ENCODE data around the gene APIP.

DNA sequence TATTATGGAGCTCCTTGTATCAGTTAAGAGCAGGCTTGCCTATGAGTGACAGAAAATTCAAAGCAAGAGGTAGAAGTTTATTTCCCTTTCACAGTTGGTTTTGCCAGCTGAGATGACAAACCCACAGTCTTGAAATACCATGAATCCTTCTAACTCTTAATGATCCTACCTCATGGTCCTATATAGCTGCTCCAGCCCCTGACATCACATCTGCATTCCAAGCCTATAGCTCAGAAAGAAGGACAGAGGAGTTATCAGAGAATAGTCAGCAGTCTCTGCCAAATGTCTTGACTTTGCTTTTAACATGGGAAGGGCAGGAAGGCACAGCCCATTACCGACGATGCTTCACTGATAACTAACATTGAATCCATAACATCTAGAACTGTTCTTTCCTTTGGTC is 76.2 kb downstream of the APIP start:
- TF ChIP-seq, protein P1, sequence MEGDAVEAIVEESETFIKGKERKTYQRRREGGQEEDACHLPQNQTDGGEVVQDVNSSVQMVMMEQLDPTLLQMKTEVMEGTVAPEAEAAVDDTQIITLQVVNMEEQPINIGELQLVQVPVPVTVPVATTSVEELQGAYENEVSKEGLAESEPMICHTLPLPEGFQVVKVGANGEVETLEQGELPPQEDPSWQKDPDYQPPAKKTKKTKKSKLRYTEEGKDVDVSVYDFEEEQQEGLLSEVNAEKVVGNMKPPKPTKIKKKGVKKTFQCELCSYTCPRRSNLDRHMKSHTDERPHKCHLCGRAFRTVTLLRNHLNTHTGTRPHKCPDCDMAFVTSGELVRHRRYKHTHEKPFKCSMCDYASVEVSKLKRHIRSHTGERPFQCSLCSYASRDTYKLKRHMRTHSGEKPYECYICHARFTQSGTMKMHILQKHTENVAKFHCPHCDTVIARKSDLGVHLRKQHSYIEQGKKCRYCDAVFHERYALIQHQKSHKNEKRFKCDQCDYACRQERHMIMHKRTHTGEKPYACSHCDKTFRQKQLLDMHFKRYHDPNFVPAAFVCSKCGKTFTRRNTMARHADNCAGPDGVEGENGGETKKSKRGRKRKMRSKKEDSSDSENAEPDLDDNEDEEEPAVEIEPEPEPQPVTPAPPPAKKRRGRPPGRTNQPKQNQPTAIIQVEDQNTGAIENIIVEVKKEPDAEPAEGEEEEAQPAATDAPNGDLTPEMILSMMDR (IDR thresholded peaks at IDR 0.05), result no peak
- no peak for TF ChIP-seq SIN3A (IDR thresholded peaks at IDR 0.05; ENCODE audit: borderline replicate concordance, insufficient read depth, low read depth, low read length)
- TF ChIP-seq, protein P2, sequence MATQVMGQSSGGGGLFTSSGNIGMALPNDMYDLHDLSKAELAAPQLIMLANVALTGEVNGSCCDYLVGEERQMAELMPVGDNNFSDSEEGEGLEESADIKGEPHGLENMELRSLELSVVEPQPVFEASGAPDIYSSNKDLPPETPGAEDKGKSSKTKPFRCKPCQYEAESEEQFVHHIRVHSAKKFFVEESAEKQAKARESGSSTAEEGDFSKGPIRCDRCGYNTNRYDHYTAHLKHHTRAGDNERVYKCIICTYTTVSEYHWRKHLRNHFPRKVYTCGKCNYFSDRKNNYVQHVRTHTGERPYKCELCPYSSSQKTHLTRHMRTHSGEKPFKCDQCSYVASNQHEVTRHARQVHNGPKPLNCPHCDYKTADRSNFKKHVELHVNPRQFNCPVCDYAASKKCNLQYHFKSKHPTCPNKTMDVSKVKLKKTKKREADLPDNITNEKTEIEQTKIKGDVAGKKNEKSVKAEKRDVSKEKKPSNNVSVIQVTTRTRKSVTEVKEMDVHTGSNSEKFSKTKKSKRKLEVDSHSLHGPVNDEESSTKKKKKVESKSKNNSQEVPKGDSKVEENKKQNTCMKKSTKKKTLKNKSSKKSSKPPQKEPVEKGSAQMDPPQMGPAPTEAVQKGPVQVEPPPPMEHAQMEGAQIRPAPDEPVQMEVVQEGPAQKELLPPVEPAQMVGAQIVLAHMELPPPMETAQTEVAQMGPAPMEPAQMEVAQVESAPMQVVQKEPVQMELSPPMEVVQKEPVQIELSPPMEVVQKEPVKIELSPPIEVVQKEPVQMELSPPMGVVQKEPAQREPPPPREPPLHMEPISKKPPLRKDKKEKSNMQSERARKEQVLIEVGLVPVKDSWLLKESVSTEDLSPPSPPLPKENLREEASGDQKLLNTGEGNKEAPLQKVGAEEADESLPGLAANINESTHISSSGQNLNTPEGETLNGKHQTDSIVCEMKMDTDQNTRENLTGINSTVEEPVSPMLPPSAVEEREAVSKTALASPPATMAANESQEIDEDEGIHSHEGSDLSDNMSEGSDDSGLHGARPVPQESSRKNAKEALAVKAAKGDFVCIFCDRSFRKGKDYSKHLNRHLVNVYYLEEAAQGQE (IDR thresholded peaks at IDR 0.05; ENCODE audit: insufficient read depth in 1 of 2, low read depth in 2 of 2, low read length in 1 of 2), result no peak
